Liver (tissue), 9 donors: ENCODE results near the gene TMEM272. TPM values are rescaled to one million over a fixed set of nuclear protein-coding genes. Genes with fewer than 3 reads are reported as not detected.

Experiments used
- DNase-seq: peaks from one replicate; pipeline ENCODE4 v3.0.0-alpha.2; 2017; ENCODE audit warnings: low spot score
- H3K27ac ChIP-seq, 2 donors: one replicate each; pipeline ENCODE4 v1.7.0; 2013; ENCODE audit warnings: inconsistent platforms in 2 of 2, low read length in 2 of 2, control low read depth in 1 of 2, low read depth in 1 of 2, mild to moderate bottlenecking in 1 of 2
- H3K27me3 ChIP-seq, 4 donors: one replicate each; pipeline versions ENCODE4 v1.6.1 to v1.7.0; 2013; ENCODE audit warnings: low read length in 3 of 4, inconsistent platforms in 1 of 4, mild to moderate bottlenecking in 1 of 4, moderate library complexity in 1 of 4; ENCODE audit not compliant: control insufficient read depth in 4 of 4, insufficient read depth in 4 of 4
- H3K36me3 ChIP-seq, 4 donors: one replicate each; pipeline versions ENCODE4 v1.6.1 to v1.7.0; 2013; ENCODE audit warnings: low read length in 3 of 4, mild to moderate bottlenecking in 3 of 4, low read depth in 1 of 4, moderate library complexity in 1 of 4; ENCODE audit not compliant: control insufficient read depth in 4 of 4, insufficient read depth in 3 of 4
- H3K4me1 ChIP-seq, 4 donors: one replicate each; pipeline versions ENCODE4 v1.6.1 to v1.7.0; 2013; ENCODE audit warnings: low read length in 3 of 4, mild to moderate bottlenecking in 3 of 4, moderate library complexity in 1 of 4; ENCODE audit not compliant: control insufficient read depth in 4 of 4, insufficient read depth in 4 of 4
- H3K4me3 ChIP-seq, 3 donors: one replicate each; pipeline versions ENCODE4 v1.6.1 to v1.7.0; 2013; ENCODE audit warnings: low read length in 3 of 3, control low read depth in 1 of 3, low read depth in 1 of 3, mild to moderate bottlenecking in 1 of 3
- H3K9ac ChIP-seq, 2 donors: one replicate each; pipeline ENCODE4 v1.7.0; 2013; ENCODE audit warnings: low read length in 2 of 2, mild to moderate bottlenecking in 2 of 2, moderate library complexity in 2 of 2, control low read depth in 1 of 2, low read depth in 1 of 2
- H3K9me3 ChIP-seq, 4 donors: one replicate each; pipeline versions ENCODE4 v1.6.1 to v1.7.0; 2013; ENCODE audit warnings: low read length in 3 of 4; ENCODE audit not compliant: control insufficient read depth in 4 of 4
- EGR1 ChIP-seq, 2 donors: IDR thresholded peaks; 2 replicates each; pipeline ENCODE4 v1.6.1; 2016 to 2018; ENCODE audit warnings: antibody characterized with exemption in 2 of 2, low read depth in 2 of 2
- FOXA1 ChIP-seq: IDR thresholded peaks from 2 replicates; pipeline ENCODE4 v1.6.1; 2016; ENCODE audit warnings: antibody characterized with exemption
- FOXA2 ChIP-seq: IDR thresholded peaks from 2 replicates; pipeline ENCODE4 v1.6.1; 2016; ENCODE audit warnings: antibody characterized with exemption
- GABPA ChIP-seq, 2 donors: IDR thresholded peaks in 1 of 2; conservative IDR thresholded peaks in 1 of 2; 2 replicates each; pipeline ENCODE4 v1.6.1; 2016; ENCODE audit warnings: antibody characterized with exemption in 2 of 2, mild to moderate bottlenecking in 1 of 2, moderate library complexity in 1 of 2
- HNF4A ChIP-seq, 2 donors: conservative IDR thresholded peaks; 2 replicates each; pipeline ENCODE4 v1.6.1; 2016; ENCODE audit warnings: antibody characterized with exemption in 2 of 2, mild to moderate bottlenecking in 2 of 2
- HNF4G ChIP-seq: IDR thresholded peaks from 2 replicates; pipeline ENCODE4 v1.6.1; 2016; ENCODE audit warnings: antibody characterized with exemption
- JUND ChIP-seq, 2 donors: IDR thresholded peaks; 2 replicates each; pipeline ENCODE4 v1.6.1; 2016; ENCODE audit warnings: antibody characterized with exemption in 2 of 2
- NR2F2 ChIP-seq: IDR thresholded peaks from 2 replicates; pipeline ENCODE4 v1.6.1; 2016; ENCODE audit warnings: antibody characterized with exemption
- RAD21 ChIP-seq, 2 donors: IDR thresholded peaks; 2 replicates each; pipeline ENCODE4 v1.6.1; 2016; ENCODE audit warnings: antibody characterized with exemption in 2 of 2, mild to moderate bottlenecking in 2 of 2
- RXRA ChIP-seq, 2 donors: IDR thresholded peaks; 2 replicates each; pipeline ENCODE4 v1.6.1; 2017 to 2018; ENCODE audit warnings: antibody characterized with exemption in 2 of 2, mild to moderate bottlenecking in 1 of 2
- SP1 ChIP-seq: IDR thresholded peaks from 2 replicates; pipeline ENCODE4 v1.6.1; 2018; ENCODE audit warnings: antibody characterized with exemption, mild to moderate bottlenecking
- TAF1 ChIP-seq: conservative IDR thresholded peaks from 2 replicates; pipeline ENCODE4 v1.6.1; 2016; ENCODE audit warnings: antibody characterized with exemption, mild to moderate bottlenecking
- YY1 ChIP-seq: IDR thresholded peaks from 2 replicates; pipeline ENCODE4 v1.6.1; 2016; ENCODE audit warnings: antibody characterized with exemption, mild to moderate bottlenecking
- WGBS: extraction: QIAGEN DNeasy Blood & Tissue Kit; methylation state at CpG from one replicate; pipeline ENCODE4 v1.1.7; 2013; 5-methylcytosine and 5-hydroxymethylcytosine counted together
- polyA plus RNA-seq, 2 donors: library from polyadenylated mRNA; stranded (reverse) in 1 of 2; unstranded in 1 of 2; fragments of 200-250 nt in 1 of 2; fragments of >200 nt in 1 of 2; fragmentation: Nextera tagmentation in 1 of 2; extraction: Ambion mirVana in 1 of 2; gene quantifications; one replicate each; pipeline versions ENCODE4 v1.2.1 to v1.2.3, GENCODE V29; 2013 to 2015
- total RNA-seq, 2 donors: library from RNA; depleted of rRNA; stranded (reverse); fragments of >200 nt; gene quantifications; one replicate each; pipeline ENCODE4 v1.2.3, GENCODE V29; 2014
- TF ChIP-seq, protein P1 (sequence below): IDR thresholded peaks from 2 replicates; pipeline ENCODE4 v1.6.1; 2016; ENCODE audit warnings: antibody characterized with exemption
- TF ChIP-seq, protein P2 (sequence below): IDR thresholded peaks from 2 replicates; pipeline ENCODE4 v1.6.1; 2016; ENCODE audit warnings: antibody characterized with exemption
- TF ChIP-seq, protein P3 (sequence below): IDR thresholded peaks from 2 replicates; pipeline ENCODE4 v1.6.1; 2016; ENCODE audit warnings: antibody characterized with exemption
- TF ChIP-seq, protein P4 (sequence below): IDR thresholded peaks from 2 replicates; pipeline ENCODE4 v1.6.1; 2016; ENCODE audit warnings: antibody characterized with exemption, mild to moderate bottlenecking
- TF ChIP-seq, protein P5 (sequence below): fragments of 150-350 bp; IDR thresholded peaks from 2 replicates; pipeline ENCODE4 v1.5.1; 2017; ENCODE audit warnings: improper control_type of control experiment, low read depth, low read length; ENCODE audit not compliant: missing input control
- donor health status: healthy.
- donor health status: healthy.
- donor health status: healthy.
- donor health status: healthy.
- donor health status: healthy.

TMEM272 gene
- total and polyA plus RNA-seq, 4 donors: 0.02 to 0.42 (median 0.10) TPM

DNA sequence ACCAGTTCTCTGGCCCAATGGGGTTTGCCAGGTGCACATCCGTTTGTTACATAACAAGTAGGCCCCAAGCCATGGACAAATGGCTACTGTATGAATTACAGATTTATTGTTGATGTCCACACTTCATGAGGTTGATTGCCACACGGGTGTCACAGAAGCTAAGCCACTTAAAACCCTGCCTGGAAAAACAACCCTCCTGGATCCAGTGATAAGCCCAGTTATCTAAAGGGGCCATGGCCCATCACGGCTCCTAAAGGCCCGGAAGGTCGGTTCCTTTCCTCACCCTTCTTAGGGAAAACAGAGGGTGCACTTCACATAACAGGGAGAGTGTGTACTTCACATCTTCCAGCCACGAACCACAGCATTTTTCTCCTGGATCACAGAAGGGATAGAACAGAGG lies 4.1 kb downstream of the TMEM272 start:
- Histone ChIP-seq H3K4me3 (no peak overlapping the region), H3K9me3 (no peaks in the 10 kb centered on the region), H3K4me1 (peaks cover 0 to 4% (median 1%) of the 10 kb centered on the region in 4 donors), H3K36me3 (no peaks in the 10 kb centered on the region), H3K27me3 (no peaks in the 10 kb centered on the region), H3K9ac (no peak overlapping the region), H3K27ac (no peak overlapping the region)
- no peak for DNase-seq
- 88% methylated on average over 6 of the region's 6 CpGs for WGBS
- TF ChIP-seq, protein P1, sequence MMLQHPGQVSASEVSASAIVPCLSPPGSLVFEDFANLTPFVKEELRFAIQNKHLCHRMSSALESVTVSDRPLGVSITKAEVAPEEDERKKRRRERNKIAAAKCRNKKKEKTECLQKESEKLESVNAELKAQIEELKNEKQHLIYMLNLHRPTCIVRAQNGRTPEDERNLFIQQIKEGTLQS: no peak
- TF ChIP-seq GABPA (IDR thresholded peaks at IDR 0.05 in 1 of 2, conservative IDR thresholded peaks at IDR 0.05 in 1 of 2) (no peak), FOXA1 (no peak), HNF4G (no peak), JUND (IDR thresholded peaks at IDR 0.05) (no peak), EGR1 (IDR thresholded peaks at IDR 0.05; ENCODE audit: low read depth in 2 of 2) (no peak), FOXA2 (no peak), SP1 (no peak)
- TF ChIP-seq, protein P2, sequence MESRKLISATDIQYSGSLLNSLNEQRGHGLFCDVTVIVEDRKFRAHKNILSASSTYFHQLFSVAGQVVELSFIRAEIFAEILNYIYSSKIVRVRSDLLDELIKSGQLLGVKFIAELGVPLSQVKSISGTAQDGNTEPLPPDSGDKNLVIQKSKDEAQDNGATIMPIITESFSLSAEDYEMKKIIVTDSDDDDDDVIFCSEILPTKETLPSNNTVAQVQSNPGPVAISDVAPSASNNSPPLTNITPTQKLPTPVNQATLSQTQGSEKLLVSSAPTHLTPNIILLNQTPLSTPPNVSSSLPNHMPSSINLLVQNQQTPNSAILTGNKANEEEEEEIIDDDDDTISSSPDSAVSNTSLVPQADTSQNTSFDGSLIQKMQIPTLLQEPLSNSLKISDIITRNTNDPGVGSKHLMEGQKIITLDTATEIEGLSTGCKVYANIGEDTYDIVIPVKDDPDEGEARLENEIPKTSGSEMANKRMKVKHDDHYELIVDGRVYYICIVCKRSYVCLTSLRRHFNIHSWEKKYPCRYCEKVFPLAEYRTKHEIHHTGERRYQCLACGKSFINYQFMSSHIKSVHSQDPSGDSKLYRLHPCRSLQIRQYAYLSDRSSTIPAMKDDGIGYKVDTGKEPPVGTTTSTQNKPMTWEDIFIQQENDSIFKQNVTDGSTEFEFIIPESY: no peak
- TF ChIP-seq, protein P3, sequence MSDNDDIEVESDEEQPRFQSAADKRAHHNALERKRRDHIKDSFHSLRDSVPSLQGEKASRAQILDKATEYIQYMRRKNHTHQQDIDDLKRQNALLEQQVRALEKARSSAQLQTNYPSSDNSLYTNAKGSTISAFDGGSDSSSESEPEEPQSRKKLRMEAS: no peak

DNA sequence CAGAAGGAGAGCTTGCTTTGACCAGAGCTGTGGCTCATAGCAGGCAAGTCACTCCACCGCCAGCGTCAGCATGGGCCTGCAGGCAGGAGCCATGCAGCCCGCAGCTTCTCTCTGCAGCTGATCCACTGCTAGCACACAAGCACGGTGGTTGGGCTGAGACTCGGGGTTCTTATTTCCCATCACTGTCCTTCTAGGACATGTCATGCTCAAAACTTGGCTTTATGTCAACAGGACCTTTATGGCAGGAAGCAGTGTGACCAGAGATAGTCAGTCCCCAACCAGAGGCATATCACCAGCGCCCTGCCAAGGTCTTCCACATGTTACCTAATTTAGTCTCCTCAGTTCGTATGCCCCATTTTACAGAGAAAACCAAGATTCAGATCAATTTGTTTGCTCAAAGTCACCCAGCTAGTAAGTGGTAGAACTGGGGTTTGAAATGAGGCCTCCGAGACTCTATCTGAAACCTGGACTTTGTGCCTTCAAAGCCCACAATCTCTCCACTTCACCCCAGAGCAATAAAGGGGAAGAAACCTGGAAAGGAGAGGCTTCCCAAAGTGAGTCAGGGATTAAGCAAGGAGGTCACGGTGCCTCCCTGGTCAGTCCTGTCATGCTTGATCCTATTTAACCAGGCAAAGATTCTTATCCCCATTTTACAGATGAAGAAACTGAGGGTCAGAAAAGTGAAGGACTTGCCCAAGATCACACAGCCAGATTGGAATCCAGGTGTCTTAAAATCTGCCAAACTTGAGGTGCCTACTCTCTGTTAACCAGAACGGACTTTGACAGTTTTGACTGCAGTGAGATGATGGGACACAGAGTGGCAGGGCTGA lies 5.1 kb downstream of the TMEM272 start:
- Histone ChIP-seq H3K27ac (no peak overlapping the region), H3K27me3 (no peaks in the 10 kb centered on the region), H3K4me1 (peaks cover 0 to under 1% (median 0%) of the 10 kb centered on the region in 4 donors), H3K36me3 (no peaks in the 10 kb centered on the region), H3K4me3 (no peak overlapping the region), H3K9ac (no peak overlapping the region), H3K9me3 (no peaks in the 10 kb centered on the region)
- no peak for DNase-seq
- 90% methylated on average over 10 of the region's 10 CpGs for WGBS
- TF ChIP-seq YY1 (no peak), EGR1 (IDR thresholded peaks at IDR 0.05; ENCODE audit: low read depth in 2 of 2) (no peak), HNF4G (no peak), FOXA2 (no peak), TAF1 (no peak), RXRA (IDR thresholded peaks at IDR 0.05) (no peak), FOXA1 (no peak), JUND (IDR thresholded peaks at IDR 0.05) (no peak), RAD21 (IDR thresholded peaks at IDR 0.05) (no peak), GABPA (IDR thresholded peaks at IDR 0.05 in 1 of 2, conservative IDR thresholded peaks at IDR 0.05 in 1 of 2) (no peak), HNF4A (conservative IDR thresholded peaks at IDR 0.05) (no peak), NR2F2 (no peak)
- TF ChIP-seq, protein P4, sequence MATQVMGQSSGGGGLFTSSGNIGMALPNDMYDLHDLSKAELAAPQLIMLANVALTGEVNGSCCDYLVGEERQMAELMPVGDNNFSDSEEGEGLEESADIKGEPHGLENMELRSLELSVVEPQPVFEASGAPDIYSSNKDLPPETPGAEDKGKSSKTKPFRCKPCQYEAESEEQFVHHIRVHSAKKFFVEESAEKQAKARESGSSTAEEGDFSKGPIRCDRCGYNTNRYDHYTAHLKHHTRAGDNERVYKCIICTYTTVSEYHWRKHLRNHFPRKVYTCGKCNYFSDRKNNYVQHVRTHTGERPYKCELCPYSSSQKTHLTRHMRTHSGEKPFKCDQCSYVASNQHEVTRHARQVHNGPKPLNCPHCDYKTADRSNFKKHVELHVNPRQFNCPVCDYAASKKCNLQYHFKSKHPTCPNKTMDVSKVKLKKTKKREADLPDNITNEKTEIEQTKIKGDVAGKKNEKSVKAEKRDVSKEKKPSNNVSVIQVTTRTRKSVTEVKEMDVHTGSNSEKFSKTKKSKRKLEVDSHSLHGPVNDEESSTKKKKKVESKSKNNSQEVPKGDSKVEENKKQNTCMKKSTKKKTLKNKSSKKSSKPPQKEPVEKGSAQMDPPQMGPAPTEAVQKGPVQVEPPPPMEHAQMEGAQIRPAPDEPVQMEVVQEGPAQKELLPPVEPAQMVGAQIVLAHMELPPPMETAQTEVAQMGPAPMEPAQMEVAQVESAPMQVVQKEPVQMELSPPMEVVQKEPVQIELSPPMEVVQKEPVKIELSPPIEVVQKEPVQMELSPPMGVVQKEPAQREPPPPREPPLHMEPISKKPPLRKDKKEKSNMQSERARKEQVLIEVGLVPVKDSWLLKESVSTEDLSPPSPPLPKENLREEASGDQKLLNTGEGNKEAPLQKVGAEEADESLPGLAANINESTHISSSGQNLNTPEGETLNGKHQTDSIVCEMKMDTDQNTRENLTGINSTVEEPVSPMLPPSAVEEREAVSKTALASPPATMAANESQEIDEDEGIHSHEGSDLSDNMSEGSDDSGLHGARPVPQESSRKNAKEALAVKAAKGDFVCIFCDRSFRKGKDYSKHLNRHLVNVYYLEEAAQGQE: no peak
- TF ChIP-seq, protein P5, sequence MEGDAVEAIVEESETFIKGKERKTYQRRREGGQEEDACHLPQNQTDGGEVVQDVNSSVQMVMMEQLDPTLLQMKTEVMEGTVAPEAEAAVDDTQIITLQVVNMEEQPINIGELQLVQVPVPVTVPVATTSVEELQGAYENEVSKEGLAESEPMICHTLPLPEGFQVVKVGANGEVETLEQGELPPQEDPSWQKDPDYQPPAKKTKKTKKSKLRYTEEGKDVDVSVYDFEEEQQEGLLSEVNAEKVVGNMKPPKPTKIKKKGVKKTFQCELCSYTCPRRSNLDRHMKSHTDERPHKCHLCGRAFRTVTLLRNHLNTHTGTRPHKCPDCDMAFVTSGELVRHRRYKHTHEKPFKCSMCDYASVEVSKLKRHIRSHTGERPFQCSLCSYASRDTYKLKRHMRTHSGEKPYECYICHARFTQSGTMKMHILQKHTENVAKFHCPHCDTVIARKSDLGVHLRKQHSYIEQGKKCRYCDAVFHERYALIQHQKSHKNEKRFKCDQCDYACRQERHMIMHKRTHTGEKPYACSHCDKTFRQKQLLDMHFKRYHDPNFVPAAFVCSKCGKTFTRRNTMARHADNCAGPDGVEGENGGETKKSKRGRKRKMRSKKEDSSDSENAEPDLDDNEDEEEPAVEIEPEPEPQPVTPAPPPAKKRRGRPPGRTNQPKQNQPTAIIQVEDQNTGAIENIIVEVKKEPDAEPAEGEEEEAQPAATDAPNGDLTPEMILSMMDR: no peak
- TF ChIP-seq, protein P2: no peak
